Measurements from ENCODE around the gene HOXB4.

- no peak for TF ChIP-seq TAF1 (IDR thresholded peaks at IDR 0.05; ENCODE audit: borderline replicate concordance, low read depth, low read length)
- TF ChIP-seq POLR2A (IDR thresholded peaks at IDR 0.05; ENCODE audit: low read depth, low read length), result no peak
Observed at GRCh38 chr17:48530887-48531272, 47.3 kb downstream of the HOXB4 start, which contains the start of gene HOXB1.
